HS-27A (cell line): ENCODE data around the gene TMEM11.

Source experiments
- DNase-seq: peaks from one replicate; pipeline ENCODE4 v3.0.0-alpha.2; 2012; ENCODE audit warnings: low read depth, missing footprints

The TMEM11 gene

GRCh38 chr17:21214015-21214776 lies at the start of gene TMEM11:
TMEM11 (minus strand) TSS chr17:21214161; CDS start chr17:21214152, 9 bp downstream.
- DNase-seq, result peak; percentile 90

- no peak for DNase-seq
These were observed 49.4 kb upstream of the TMEM11 start for GRCh38 chr17:21263376-21263775.

GRCh38 chr17:21262259-21262993 lies 48.5 kb upstream of the TMEM11 start:
- no peak for DNase-seq

GRCh38 chr17:21258593-21258992 lies 44.6 kb upstream of the TMEM11 start:
- no peak for DNase-seq

- no peak for DNase-seq
These were observed 39.9 kb upstream of the TMEM11 start for GRCh38 chr17:21253646-21254441.

GRCh38 chr17:21252796-21253645 lies 39.1 kb upstream of the TMEM11 start, which contains the start of gene NATD1:
NATD1 (minus strand) TSS chr17:21253410; CDS start chr17:21253264, 146 bp downstream.
- peak; percentile 45 for DNase-seq

- no peak for DNase-seq
These were observed 38.4 kb upstream of the TMEM11 start for GRCh38 chr17:21252289-21252795.

GRCh38 chr17:21251337-21252010 lies 37.5 kb upstream of the TMEM11 start:
- no peak for DNase-seq

GRCh38 chr17:21250854-21251253 lies 36.9 kb upstream of the TMEM11 start:
- no peak for DNase-seq

GRCh38 chr17:21249920-21250703 lies 36.2 kb upstream of the TMEM11 start:
- no peak for DNase-seq

- DNase-seq, result no peak
These were observed 35.3 kb upstream of the TMEM11 start for GRCh38 chr17:21249086-21249795.

GRCh38 chr17:21248500-21248899 lies 34.5 kb upstream of the TMEM11 start:
- no peak for DNase-seq

GRCh38 chr17:21247552-21248258 lies 33.7 kb upstream of the TMEM11 start:
- DNase-seq, result no peak

GRCh38 chr17:21246698-21247097 lies 32.7 kb upstream of the TMEM11 start:
- DNase-seq, result no peak

GRCh38 chr17:21245639-21246084 lies 31.7 kb upstream of the TMEM11 start:
- no peak for DNase-seq

- DNase-seq, result no peak
These were observed 29.7 kb upstream of the TMEM11 start for GRCh38 chr17:21243516-21244303.

GRCh38 chr17:21242780-21243515 lies 29.0 kb upstream of the TMEM11 start:
- no peak for DNase-seq
